ENCODE measurements around the gene ACKR3. TPM values are rescaled to one million over a fixed set of nuclear protein-coding genes. Genes with fewer than 3 reads are reported as not detected.

The ACKR3 gene
- total RNA-seq, 4 donors from 2014 or later, result 6.3 to 49.5 (median 22.2) TPM

- Histone ChIP-seq H3K9me3 (no peaks in the 10 kb centered on the region), H3K27me3 (no peaks in the 10 kb centered on the region), H3K4me3 (peak overlapping the region; percentile 23 to 60 (median 42)), H3K27ac (peak overlapping the region; percentile 33 to 93 (median 82)), H3K4me1 (peaks cover 0 to 19% (median 6%) of the 10 kb centered on the region in 4 donors), H3K36me3 (no peaks in the 10 kb centered on the region)
- TF ChIP-seq CTCF (IDR thresholded peaks at IDR 0.05) (no peak), POLR2A (IDR thresholded peaks at IDR 0.05) (no peak)
- peak in 1 of 3 donors; percentile 40 for DNase-seq
These were observed 650 bp downstream of the ACKR3 start for GRCh38 chr2:236570081-236570868.

GRCh38 chr2:236571145-236571544 lies 1.5 kb downstream of the ACKR3 start:
- H3K27ac ChIP-seq, result peak overlapping the region in 3 of 4 donors; percentile 33 to 93 (median 88)
- no peaks in the 10 kb centered on the region for H3K27me3 ChIP-seq
- peak overlapping the region in 3 of 4 donors; percentile 27 to 60 (median 57) for H3K4me3 ChIP-seq
- peaks cover 0 to 21% (median 6%) of the 10 kb centered on the region in 4 donors for H3K4me1 ChIP-seq
- H3K36me3 ChIP-seq, result no peaks in the 10 kb centered on the region
- peak in 1 of 3 donors; percentile 30 for DNase-seq
- no peaks in the 10 kb centered on the region for H3K9me3 ChIP-seq
- TF ChIP-seq POLR2A (IDR thresholded peaks at IDR 0.05), result no peak
- no peak for TF ChIP-seq CTCF (IDR thresholded peaks at IDR 0.05)

GRCh38 chr2:236572482-236572881 lies 2.9 kb downstream of the ACKR3 start:
- peaks cover 0 to 28% (median 6%) of the 10 kb centered on the region in 4 donors for H3K4me1 ChIP-seq

GRCh38 chr2:236573066-236573929 lies 3.7 kb downstream of the ACKR3 start:
- no peaks in the 10 kb centered on the region for H3K27me3 ChIP-seq
- H3K4me3 ChIP-seq, result peak overlapping the region in 2 of 4 donors; percentile 11 to 57
- H3K27ac ChIP-seq, result peak overlapping the region in 3 of 4 donors; percentile 7 to 88 (median 62)
- no peaks in the 10 kb centered on the region for H3K36me3 ChIP-seq
- peaks cover 0 to 22% (median 5%) of the 10 kb centered on the region in 4 donors for H3K4me1 ChIP-seq
- no peaks in the 10 kb centered on the region for H3K9me3 ChIP-seq
- TF ChIP-seq POLR2A (IDR thresholded peaks at IDR 0.05) (no peak), CTCF (IDR thresholded peaks at IDR 0.05) (no peak)
- DNase-seq, result no peak

More at GRCh38 chr2:236572482-236572881, 2.9 kb downstream of the ACKR3 start:
- H3K27me3 ChIP-seq, result no peaks in the 10 kb centered on the region
- no peaks in the 10 kb centered on the region for H3K9me3 ChIP-seq
- H3K36me3 ChIP-seq, result no peaks in the 10 kb centered on the region
- H3K27ac ChIP-seq, result peak overlapping the region in 3 of 4 donors; percentile 7 to 88 (median 62)
- DNase-seq, result no peak
- TF ChIP-seq CTCF (IDR thresholded peaks at IDR 0.05) (no peak), POLR2A (IDR thresholded peaks at IDR 0.05) (no peak)
- H3K4me3 ChIP-seq, result peak overlapping the region in 2 of 4 donors; percentile 57 to 60

GRCh38 chr2:236574000-236574399 lies 4.4 kb downstream of the ACKR3 start:
- TF ChIP-seq POLR2A (IDR thresholded peaks at IDR 0.05) (no peak), CTCF (IDR thresholded peaks at IDR 0.05) (no peak)
- H3K27me3 ChIP-seq, result no peaks in the 10 kb centered on the region
- H3K4me1 ChIP-seq, result peaks cover 0 to 15% (median 4%) of the 10 kb centered on the region in 4 donors
- H3K9me3 ChIP-seq, result no peaks in the 10 kb centered on the region
- H3K4me3 ChIP-seq, result peak overlapping the region in 2 of 4 donors; percentile 11 to 57
- DNase-seq, result no peak
- H3K36me3 ChIP-seq, result no peaks in the 10 kb centered on the region
- peak overlapping the region in 2 of 4 donors; percentile 62 to 88 for H3K27ac ChIP-seq
